ENCODE measurements around the gene TAF4.
"Not testable (repeated sequence)": the region's sequence is repeated elsewhere in the genome, so short reads cannot be mapped to it uniquely, and the experiment has no call there.

Gene TAF4

DNA sequence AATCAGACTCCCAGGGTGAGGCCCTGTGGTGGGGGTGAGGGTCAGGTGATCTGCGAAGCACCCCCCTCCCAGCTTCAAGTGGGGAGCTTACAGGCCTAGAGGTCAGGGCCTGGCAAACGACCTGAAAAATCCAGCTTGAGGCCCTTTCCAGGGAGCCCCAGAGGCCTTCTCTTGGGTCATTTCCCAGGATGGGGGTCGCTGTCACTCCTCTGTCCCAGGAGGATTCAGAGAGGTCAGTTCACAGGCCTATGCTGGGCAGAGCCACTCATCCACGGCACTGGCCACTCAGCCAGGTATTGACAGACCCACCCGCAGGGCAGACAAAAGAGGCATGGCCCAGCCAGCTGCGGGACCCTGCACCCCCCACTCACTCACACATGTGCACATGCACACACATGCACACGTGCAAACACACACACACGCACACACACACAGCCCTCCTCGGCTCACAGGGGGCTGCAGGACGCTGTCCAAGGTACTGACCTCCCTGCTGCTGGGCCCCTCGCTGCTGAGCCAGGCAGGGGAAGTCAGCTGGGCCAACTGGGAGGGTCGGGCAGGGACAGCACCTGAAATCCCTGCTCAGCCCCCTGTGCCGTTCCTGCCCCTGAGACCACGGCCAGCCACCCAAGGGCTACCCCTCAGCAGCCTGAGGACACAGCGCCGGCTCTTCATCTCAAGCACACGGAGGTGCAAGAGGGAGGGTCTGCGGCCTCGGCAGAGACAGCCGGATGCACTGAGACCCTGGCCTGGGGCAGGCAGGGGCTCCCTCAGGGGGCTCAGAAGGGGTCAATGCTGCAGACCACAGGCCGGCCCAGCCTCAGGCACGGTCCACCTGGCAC is 113.8 kb downstream of the TAF4 start:
- TF ChIP-seq, protein P1, sequence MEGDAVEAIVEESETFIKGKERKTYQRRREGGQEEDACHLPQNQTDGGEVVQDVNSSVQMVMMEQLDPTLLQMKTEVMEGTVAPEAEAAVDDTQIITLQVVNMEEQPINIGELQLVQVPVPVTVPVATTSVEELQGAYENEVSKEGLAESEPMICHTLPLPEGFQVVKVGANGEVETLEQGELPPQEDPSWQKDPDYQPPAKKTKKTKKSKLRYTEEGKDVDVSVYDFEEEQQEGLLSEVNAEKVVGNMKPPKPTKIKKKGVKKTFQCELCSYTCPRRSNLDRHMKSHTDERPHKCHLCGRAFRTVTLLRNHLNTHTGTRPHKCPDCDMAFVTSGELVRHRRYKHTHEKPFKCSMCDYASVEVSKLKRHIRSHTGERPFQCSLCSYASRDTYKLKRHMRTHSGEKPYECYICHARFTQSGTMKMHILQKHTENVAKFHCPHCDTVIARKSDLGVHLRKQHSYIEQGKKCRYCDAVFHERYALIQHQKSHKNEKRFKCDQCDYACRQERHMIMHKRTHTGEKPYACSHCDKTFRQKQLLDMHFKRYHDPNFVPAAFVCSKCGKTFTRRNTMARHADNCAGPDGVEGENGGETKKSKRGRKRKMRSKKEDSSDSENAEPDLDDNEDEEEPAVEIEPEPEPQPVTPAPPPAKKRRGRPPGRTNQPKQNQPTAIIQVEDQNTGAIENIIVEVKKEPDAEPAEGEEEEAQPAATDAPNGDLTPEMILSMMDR (IDR thresholded peaks at IDR 0.05; ENCODE audit: extremely low read depth, missing control alignments): no peak
- no peak for DNase-seq (ENCODE audit: low spot score)

DNA sequence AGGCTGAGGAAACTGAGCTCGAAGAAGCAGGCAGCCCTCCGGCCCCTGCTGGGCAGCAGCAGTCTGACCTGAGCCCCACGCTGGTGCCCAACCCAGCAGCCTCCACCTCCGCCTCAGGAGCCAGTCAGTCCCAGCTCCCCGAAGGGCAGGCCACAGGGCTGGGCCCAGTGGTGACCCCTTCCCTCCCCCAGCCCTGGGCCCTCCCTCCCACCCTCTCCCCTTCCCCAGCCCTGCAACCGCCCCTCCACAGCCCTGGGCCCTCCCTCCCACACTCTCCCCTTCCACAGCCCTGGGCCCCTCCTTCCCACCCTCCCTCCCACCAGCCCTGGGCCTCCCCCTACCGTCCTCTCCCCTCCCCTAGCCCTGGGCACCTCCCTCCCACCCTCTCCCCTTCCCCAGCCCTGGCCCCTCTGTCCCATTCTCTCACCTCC is 115.0 kb downstream of the TAF4 start:
- TF ChIP-seq, protein P1 (IDR thresholded peaks at IDR 0.05; ENCODE audit: extremely low read depth, missing control alignments): no peak
- DNase-seq (ENCODE audit: low spot score): no peak

DNA sequence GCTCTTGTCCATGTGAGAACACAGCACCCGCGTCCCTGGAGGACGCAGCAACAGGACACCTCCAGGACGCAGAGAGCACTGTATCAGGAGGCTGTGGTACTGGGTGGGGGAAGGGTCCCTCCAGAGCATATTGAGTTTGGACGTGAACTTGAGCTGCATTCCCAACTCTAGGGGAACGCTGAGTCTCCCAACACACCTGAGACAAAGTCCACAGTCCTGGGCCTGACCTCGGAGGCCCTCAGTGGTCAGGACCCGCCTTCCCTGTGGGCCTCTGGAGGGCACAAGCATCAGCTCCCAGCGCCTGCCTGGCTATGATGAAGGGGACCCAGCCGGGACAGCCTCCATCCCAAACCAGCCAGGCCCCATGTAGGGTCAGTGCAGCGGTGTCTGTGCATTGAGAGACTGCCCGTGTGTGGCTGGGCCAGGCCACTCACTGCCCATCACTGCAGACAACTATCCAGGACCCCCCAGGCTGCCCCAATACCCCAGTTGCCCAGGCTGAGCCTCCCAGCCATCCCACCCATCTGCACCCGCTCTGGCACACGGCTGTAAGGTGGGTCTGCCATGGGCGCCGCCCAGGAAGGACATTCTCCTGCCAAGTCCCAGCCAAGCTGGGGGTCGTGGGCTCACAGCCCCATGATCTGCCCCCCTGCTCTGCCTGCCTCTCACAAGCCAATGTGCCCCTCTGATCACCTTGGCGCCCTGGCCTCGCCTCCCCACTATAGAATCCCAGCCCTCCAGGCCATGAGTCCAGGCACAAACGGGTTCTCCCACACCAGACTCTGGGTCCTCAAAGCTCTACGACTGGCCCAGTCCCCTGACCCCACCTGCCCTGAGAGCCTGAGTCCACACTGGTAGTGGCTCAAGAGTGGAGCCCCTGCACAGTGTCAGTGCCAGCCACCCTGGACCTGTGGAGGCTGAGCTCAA is 115.7 kb downstream of the TAF4 start:
- TF ChIP-seq, protein P1 (IDR thresholded peaks at IDR 0.05; ENCODE audit: extremely low read depth, missing control alignments): no peak
- DNase-seq (ENCODE audit: low spot score): no peak

DNA sequence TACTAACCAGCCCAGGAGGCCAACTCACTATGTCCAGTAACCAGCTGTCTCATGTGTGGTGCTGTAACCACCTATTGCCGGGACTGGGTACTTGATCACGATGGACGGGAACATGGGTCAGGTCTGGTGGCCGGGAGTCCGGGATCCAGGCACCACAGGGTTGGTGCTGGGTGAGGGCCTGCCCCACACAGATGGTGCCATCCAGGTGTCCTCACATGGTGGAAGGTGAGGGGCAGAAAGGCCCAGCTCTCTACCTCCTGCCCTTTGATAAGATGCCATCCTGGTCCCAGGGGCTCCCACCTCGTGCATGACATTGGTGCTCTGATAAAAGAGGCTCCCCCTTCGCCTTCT is 116.3 kb downstream of the TAF4 start:
- TF ChIP-seq, protein P1 (IDR thresholded peaks at IDR 0.05; ENCODE audit: extremely low read depth, missing control alignments): no peak
- no peak for DNase-seq (ENCODE audit: low spot score)

DNA sequence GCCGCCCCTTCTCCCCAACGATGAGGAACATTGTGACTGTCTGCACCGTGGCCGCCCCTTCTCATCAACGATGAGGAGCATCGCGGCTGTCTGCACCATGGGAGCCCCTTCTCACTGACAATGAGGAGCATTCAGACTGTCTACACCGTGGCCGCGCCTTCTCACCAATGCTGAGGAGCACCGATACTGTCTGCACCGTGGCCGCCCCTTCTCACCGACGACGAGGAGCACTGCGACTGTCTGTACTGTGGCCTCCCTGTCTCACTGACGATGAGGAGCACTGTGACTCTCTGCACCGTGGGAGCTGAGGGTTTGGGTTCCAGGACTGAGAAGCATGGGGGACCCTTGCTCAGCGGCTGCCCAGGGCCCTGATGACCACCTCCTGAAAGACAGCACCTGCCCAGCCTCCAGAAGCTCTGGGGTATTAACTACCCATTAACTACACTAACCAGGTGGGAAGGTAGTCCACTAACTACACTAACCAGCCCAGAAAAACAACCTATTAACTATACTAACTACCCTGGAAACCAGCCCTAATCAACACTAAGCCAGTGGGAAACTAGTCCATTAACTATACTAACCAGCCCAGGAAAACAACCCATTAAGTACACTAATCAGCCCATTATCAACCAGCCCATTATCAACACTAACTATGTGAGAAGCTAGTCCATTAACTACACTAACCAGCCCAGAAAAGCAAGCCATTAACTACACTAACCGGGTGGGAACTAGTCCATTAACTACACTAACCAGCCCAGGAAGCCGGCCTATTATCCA is 116.9 kb downstream of the TAF4 start:
- TF ChIP-seq, protein P1 (IDR thresholded peaks at IDR 0.05; ENCODE audit: extremely low read depth, missing control alignments): no peak
- DNase-seq (ENCODE audit: low spot score): no peak

DNA sequence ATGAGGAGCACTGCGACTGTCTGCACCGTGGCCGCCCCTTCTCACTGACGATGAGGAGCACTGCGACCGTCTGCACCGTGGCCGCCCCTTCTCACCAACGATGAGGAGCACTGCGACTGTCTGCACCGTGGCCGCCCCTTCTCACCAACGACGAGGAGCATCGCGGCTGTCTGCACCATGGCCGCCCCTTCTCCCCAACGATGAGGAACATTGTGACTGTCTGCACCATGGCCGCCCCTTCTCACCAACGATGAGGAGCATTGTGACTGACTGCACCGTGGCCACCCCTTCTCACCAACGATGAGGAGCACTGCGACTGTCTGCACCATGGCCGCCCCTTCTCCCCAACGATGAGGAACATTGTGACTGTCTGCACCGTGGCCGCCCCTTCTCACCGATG is 117.6 kb downstream of the TAF4 start:
- DNase-seq (ENCODE audit: low spot score): not testable (repeated sequence)

DNA sequence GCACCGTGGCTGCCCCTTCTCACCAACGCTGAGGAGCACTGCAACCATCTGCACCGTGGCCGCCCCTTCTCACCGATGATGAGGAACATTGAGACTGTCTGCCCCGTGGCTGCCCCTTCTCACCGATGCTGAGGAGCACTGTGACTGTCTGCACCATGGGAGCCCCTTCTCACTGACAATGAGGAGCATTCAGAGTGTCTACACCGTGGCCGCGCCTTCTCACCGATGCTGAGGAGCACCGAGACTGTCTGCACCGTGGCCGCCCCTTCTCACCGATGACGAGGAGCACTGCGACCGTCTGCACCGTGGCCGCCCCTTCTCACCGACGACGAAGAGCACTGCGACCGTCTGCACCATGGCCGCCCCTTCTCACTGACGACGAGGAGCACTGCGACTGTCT is 120.2 kb downstream of the TAF4 start:
- DNase-seq (ENCODE audit: low spot score): not testable (repeated sequence)

DNA sequence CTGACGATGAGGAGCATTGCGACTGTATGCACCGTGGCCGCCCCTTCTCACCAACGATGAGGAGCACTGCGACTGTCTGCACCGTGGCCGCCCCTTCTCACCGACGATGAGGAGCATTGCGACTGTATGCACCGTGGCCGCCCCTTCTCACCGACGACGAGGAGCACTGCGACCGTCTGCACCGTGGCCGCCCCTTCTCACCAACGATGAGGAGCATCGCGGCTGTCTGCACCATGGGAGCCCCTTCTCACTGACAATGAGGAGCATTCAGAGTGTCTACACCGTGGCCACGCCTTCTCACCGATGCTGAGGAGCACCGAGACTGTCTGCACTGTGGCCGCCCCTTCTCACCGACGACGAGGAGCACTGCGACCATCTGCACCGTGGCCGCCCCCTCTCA is 120.7 kb downstream of the TAF4 start:
- DNase-seq (ENCODE audit: low spot score): not testable (repeated sequence)

All from GM20000 (cell line).